Activated CD8-positive, alpha-beta memory T cell treated with anti-CD3 and anti-CD28 coated beads, Interleukin-2, amount 50 U/mL, for 1 hour (primary cell): Measurements from ENCODE around the gene FBXW8.

Experiments
- DNase-seq: peaks from one replicate; pipeline ENCODE4 v3.0.0-alpha.2; 2020; ENCODE audit errors: extremely low read depth

Gene FBXW8

GRCh38 chr12:116955382-116956021 lies 44.8 kb downstream of the FBXW8 start:
- no peak for DNase-seq

- no peak for DNase-seq
Observed at GRCh38 chr12:116958402-116959197, 47.9 kb downstream of the FBXW8 start.

- no peak for DNase-seq
Observed at GRCh38 chr12:116959198-116959460, 48.4 kb downstream of the FBXW8 start.

- DNase-seq, result no peak
Observed at GRCh38 chr12:116959845-116960514, 49.2 kb downstream of the FBXW8 start.

GRCh38 chr12:116962197-116962596 lies 51.4 kb downstream of the FBXW8 start:
- no peak for DNase-seq

- no peak for DNase-seq
Observed at GRCh38 chr12:116962783-116963356, 52.1 kb downstream of the FBXW8 start.

GRCh38 chr12:116964054-116965050 lies 53.6 kb downstream of the FBXW8 start:
- DNase-seq, result no peak

- DNase-seq, result no peak
Observed at GRCh38 chr12:116968986-116969385, 58.2 kb downstream of the FBXW8 start.

GRCh38 chr12:116969615-116970585 lies 59.1 kb downstream of the FBXW8 start:
- no peak for DNase-seq

GRCh38 chr12:116971222-116971621 lies 60.5 kb downstream of the FBXW8 start:
- no peak for DNase-seq

- no peak for DNase-seq
Observed at GRCh38 chr12:116975779-116976393, 65.1 kb downstream of the FBXW8 start.

GRCh38 chr12:116977465-116978380 lies 67.0 kb downstream of the FBXW8 start:
- DNase-seq, result no peak

GRCh38 chr12:116978791-116979508 lies 68.2 kb downstream of the FBXW8 start:
- no peak for DNase-seq

- DNase-seq, result no peak
Observed at GRCh38 chr12:116980083-116980482, 69.3 kb downstream of the FBXW8 start.

GRCh38 chr12:116982791-116983411 lies 72.2 kb downstream of the FBXW8 start:
- DNase-seq, result no peak

- no peak for DNase-seq
Observed at GRCh38 chr12:116984098-116984497, 73.3 kb downstream of the FBXW8 start.

- DNase-seq, result no peak
Observed at GRCh38 chr12:116990329-116990728, 79.6 kb downstream of the FBXW8 start.
